ENCODE results near the gene ZBTB21.
"Not testable (repeated sequence)": the region's sequence is repeated elsewhere in the genome, so short reads cannot be mapped to it uniquely, and the experiment has no call there.

ZBTB21 gene

DNA sequence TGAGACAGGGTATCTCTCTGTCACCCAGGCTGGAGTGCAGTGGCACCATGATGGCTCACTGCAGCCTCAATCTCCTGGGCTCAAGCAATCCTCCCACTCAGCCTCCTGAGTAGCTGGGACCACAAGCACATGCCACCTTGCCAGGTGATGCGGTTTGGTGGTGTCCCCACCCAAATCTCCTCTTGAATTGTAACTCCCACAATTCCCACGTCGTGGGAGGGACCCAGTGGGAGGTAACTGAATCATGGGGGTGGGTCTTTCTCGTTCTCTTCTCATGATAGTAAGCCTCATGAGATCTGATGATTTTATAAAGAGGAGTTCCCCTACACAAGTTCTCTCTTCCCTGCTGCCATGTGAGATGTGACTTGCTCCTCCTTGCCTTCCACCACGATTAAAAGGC is 15.5 kb downstream of the ZBTB21 start:
- H3K4me3 ChIP-seq (ENCODE audit: low read length); H2AK5ac ChIP-seq (ENCODE audit: low read length); H3K36me3 ChIP-seq (ENCODE audit: control insufficient read depth, insufficient read depth, low read length); H3K4ac ChIP-seq (ENCODE audit: low read depth, low read length); H2BK120ac ChIP-seq (ENCODE audit: low read depth, low read length); H3K27ac ChIP-seq (ENCODE audit: low read depth, low read length); H3K4me2 ChIP-seq (ENCODE audit: low read length); DNase-seq; H3K18ac ChIP-seq (ENCODE audit: low read length); H3K23ac ChIP-seq (ENCODE audit: low read length); H4K8ac ChIP-seq (ENCODE audit: low read depth, low read length); H2BK5ac ChIP-seq (ENCODE audit: low read length); H4K5ac ChIP-seq (ENCODE audit: low read length); H3K9ac ChIP-seq (ENCODE audit: low read length); H2BK15ac ChIP-seq (replicated peaks; ENCODE audit: low read depth); H3K79me2 ChIP-seq (ENCODE audit: control insufficient read depth, insufficient read depth, low read length); H3K56ac ChIP-seq (ENCODE audit: low read length); H3K27me3 ChIP-seq (ENCODE audit: insufficient read depth, low read length, poor library complexity); H3K79me1 ChIP-seq (ENCODE audit: low read length); H3K4me1 ChIP-seq (ENCODE audit: control insufficient read depth, low read depth, low read length): not testable (repeated sequence)
- WGBS (ENCODE audit: extremely low coverage, insufficient coverage, low lambda C conversion rate), result no CpG with 5 or more reads among the region's 5 CpGs

DNA sequence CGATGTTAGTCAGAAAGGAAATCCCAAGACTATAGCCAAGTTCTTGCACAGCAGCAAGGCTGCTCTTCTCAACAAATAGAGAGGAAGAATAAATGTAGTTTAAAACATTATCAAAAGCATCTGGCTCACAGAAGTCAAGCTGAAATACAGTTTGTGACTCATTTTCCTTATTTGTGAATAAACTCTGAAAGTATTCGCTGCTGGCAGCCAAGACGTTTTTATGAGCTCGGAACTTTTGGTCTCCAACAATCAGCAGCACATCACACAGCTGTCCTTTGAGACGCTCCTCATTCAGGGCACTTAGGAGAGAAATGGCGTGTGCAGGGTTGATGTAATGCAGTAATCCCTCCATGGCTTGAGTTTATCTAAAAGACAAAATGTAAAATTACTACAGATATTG is 16.4 kb downstream of the ZBTB21 start:
- DNase-seq, result no peak
- no CpG with 5 or more reads among the region's 6 CpGs for WGBS (ENCODE audit: extremely low coverage, insufficient coverage, low lambda C conversion rate)

DNA sequence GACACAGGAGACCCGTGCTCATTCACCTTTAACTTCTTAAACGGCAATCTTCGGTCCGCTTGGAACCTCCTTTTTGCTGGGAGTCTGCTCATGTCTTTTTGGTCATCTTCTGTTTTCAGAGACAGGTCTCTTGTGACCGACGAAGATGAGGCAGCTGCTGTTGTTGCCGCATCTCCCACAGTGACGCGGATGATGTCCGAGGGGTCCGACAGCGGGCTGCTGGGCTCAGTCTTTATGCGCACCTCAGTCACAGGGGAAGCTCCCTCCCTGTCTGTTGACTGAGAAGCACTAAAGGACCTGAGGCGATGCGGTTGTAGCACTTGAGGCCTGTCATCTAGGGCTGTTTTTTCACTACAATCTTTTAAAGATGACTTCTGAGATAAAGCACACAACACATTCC is 17.6 kb downstream of the ZBTB21 start:
- Histone ChIP-seq H3K18ac (ENCODE audit: low read length) (no peak overlapping the region), H3K79me2 (ENCODE audit: control insufficient read depth, insufficient read depth, low read length) (no peaks in the 10 kb centered on the region), H3K27ac (ENCODE audit: low read depth, low read length) (no peak overlapping the region), H3K4ac (ENCODE audit: low read depth, low read length) (no peak overlapping the region), H3K23ac (ENCODE audit: low read length) (no peak overlapping the region), H2BK15ac (replicated peaks; ENCODE audit: low read depth) (no peak overlapping the region), H3K27me3 (ENCODE audit: insufficient read depth, low read length, poor library complexity) (no peaks in the 10 kb centered on the region), H4K5ac (ENCODE audit: low read length) (no peak overlapping the region), H2AK5ac (ENCODE audit: low read length) (no peak overlapping the region), H4K8ac (ENCODE audit: low read depth, low read length) (no peak overlapping the region), H2BK120ac (ENCODE audit: low read depth, low read length) (no peak overlapping the region), H3K9ac (ENCODE audit: low read length) (no peak overlapping the region), H3K4me3 (ENCODE audit: low read length) (no peak overlapping the region), H3K4me2 (ENCODE audit: low read length) (no peak overlapping the region), H3K36me3 (ENCODE audit: control insufficient read depth, insufficient read depth, low read length) (no peaks in the 10 kb centered on the region), H3K79me1 (ENCODE audit: low read length) (no peaks in the 10 kb centered on the region), H3K56ac (ENCODE audit: low read length) (no peak overlapping the region), H3K4me1 (ENCODE audit: control insufficient read depth, low read depth, low read length) (no peaks in the 10 kb centered on the region), H2BK5ac (ENCODE audit: low read length) (no peak overlapping the region)
- DNase-seq, result no peak
- no CpG with 5 or more reads among the region's 15 CpGs for WGBS (ENCODE audit: extremely low coverage, insufficient coverage, low lambda C conversion rate)

More for the DNA sequence above, 16.4 kb downstream of the ZBTB21 start:
- Histone ChIP-seq H3K36me3 (ENCODE audit: control insufficient read depth, insufficient read depth, low read length) (no peaks in the 10 kb centered on the region), H4K5ac (ENCODE audit: low read length) (no peak overlapping the region), H2BK15ac (replicated peaks; ENCODE audit: low read depth) (no peak overlapping the region), H3K23ac (ENCODE audit: low read length) (no peak overlapping the region), H4K8ac (ENCODE audit: low read depth, low read length) (no peak overlapping the region), H3K4me1 (ENCODE audit: control insufficient read depth, low read depth, low read length) (no peaks in the 10 kb centered on the region), H3K18ac (ENCODE audit: low read length) (no peak overlapping the region), H3K4ac (ENCODE audit: low read depth, low read length) (no peak overlapping the region), H3K79me2 (ENCODE audit: control insufficient read depth, insufficient read depth, low read length) (no peaks in the 10 kb centered on the region), H2AK5ac (ENCODE audit: low read length) (no peak overlapping the region), H3K56ac (ENCODE audit: low read length) (no peak overlapping the region), H3K27me3 (ENCODE audit: insufficient read depth, low read length, poor library complexity) (no peaks in the 10 kb centered on the region), H3K4me2 (ENCODE audit: low read length) (no peak overlapping the region), H3K79me1 (ENCODE audit: low read length) (peaks cover 2% of the 10 kb centered on the region), H2BK5ac (ENCODE audit: low read length) (no peak overlapping the region), H3K27ac (ENCODE audit: low read depth, low read length) (no peak overlapping the region), H2BK120ac (ENCODE audit: low read depth, low read length) (no peak overlapping the region), H3K9ac (ENCODE audit: low read length) (no peak overlapping the region), H3K4me3 (ENCODE audit: low read length) (no peak overlapping the region)

DNA sequence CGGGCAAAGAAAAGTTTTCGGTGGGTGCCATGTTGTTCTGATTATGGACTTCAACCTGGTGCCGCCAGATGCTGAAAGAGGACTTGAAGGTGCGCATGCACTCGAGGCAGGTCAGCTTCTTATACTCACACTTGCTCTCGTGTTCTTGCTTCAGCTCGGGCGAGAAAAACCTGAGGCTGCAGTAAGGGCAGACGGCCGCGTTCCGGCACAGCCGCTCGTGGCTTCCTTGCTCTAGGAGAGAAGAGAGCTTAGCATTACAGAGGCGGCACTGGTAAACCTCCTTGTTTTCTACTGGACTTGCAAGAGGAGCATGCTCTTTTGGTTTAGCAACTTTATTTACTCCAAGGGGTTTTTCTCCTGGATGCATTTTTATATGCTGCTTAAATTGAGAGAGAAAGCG is 18.5 kb downstream of the ZBTB21 start:
- Histone ChIP-seq H3K4me3 (ENCODE audit: low read length) (no peak overlapping the region), H2BK5ac (ENCODE audit: low read length) (no peak overlapping the region), H3K4me2 (ENCODE audit: low read length) (no peak overlapping the region), H3K4ac (ENCODE audit: low read depth, low read length) (no peak overlapping the region), H3K18ac (ENCODE audit: low read length) (no peak overlapping the region), H3K79me2 (ENCODE audit: control insufficient read depth, insufficient read depth, low read length) (no peaks in the 10 kb centered on the region), H2BK120ac (ENCODE audit: low read depth, low read length) (no peak overlapping the region), H3K79me1 (ENCODE audit: low read length) (no peaks in the 10 kb centered on the region), H4K8ac (ENCODE audit: low read depth, low read length) (no peak overlapping the region), H4K5ac (ENCODE audit: low read length) (no peak overlapping the region), H3K9ac (ENCODE audit: low read length) (no peak overlapping the region), H2BK15ac (replicated peaks; ENCODE audit: low read depth) (no peak overlapping the region), H3K27ac (ENCODE audit: low read depth, low read length) (no peak overlapping the region), H3K4me1 (ENCODE audit: control insufficient read depth, low read depth, low read length) (no peaks in the 10 kb centered on the region), H2AK5ac (ENCODE audit: low read length) (no peak overlapping the region), H3K56ac (ENCODE audit: low read length) (no peak overlapping the region), H3K36me3 (ENCODE audit: control insufficient read depth, insufficient read depth, low read length) (no peaks in the 10 kb centered on the region), H3K27me3 (ENCODE audit: insufficient read depth, low read length, poor library complexity) (no peaks in the 10 kb centered on the region), H3K23ac (ENCODE audit: low read length) (no peak overlapping the region)
- no CpG with 5 or more reads among the region's 16 CpGs for WGBS (ENCODE audit: extremely low coverage, insufficient coverage, low lambda C conversion rate)
- DNase-seq, result no peak

DNA sequence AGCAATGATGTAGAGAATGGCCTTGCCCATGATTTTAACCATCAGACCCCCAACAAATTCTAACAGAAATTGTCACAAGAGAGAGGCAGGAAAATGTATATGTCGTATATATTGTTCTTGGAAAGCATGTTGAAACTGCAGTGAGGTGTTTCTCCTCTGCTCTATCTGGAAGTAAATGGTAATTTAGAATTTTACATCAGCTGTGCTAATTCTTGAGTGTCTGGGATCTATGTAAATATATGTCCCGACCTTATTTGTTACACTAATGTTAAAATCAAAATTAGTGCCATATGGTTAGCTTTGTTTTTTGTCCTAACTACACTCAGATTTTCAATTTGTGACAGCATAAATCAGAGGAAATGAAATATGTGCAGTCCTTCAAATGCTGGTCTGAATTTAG is 20.5 kb downstream of the ZBTB21 start:
- no peak overlapping the region for H3K56ac ChIP-seq (ENCODE audit: low read length)
- H3K4ac ChIP-seq (ENCODE audit: low read depth, low read length), result no peak overlapping the region
- no peak overlapping the region for H2AK5ac ChIP-seq (ENCODE audit: low read length)
- H3K79me1 ChIP-seq (ENCODE audit: low read length), result no peaks in the 10 kb centered on the region
- no peaks in the 10 kb centered on the region for H3K4me1 ChIP-seq (ENCODE audit: control insufficient read depth, low read depth, low read length)
- H3K9ac ChIP-seq (ENCODE audit: low read length), result no peak overlapping the region
- no peak overlapping the region for H4K5ac ChIP-seq (ENCODE audit: low read length)
- H3K27me3 ChIP-seq (ENCODE audit: insufficient read depth, low read length, poor library complexity), result no peaks in the 10 kb centered on the region
- no peak overlapping the region for H3K23ac ChIP-seq (ENCODE audit: low read length)
- no peaks in the 10 kb centered on the region for H3K79me2 ChIP-seq (ENCODE audit: control insufficient read depth, insufficient read depth, low read length)
- H2BK15ac ChIP-seq (replicated peaks; ENCODE audit: low read depth), result no peak overlapping the region
- DNase-seq, result no peak
- H3K4me2 ChIP-seq (ENCODE audit: low read length), result no peak overlapping the region
- no peak overlapping the region for H3K4me3 ChIP-seq (ENCODE audit: low read length)
- WGBS (ENCODE audit: extremely low coverage, insufficient coverage, low lambda C conversion rate), result no CpG with 5 or more reads among the region's 2 CpGs
- H2BK5ac ChIP-seq (ENCODE audit: low read length), result no peak overlapping the region
- H4K8ac ChIP-seq (ENCODE audit: low read depth, low read length), result no peak overlapping the region
- no peaks in the 10 kb centered on the region for H3K36me3 ChIP-seq (ENCODE audit: control insufficient read depth, insufficient read depth, low read length)
- H3K18ac ChIP-seq (ENCODE audit: low read length), result no peak overlapping the region
- no peak overlapping the region for H3K27ac ChIP-seq (ENCODE audit: low read depth, low read length)
- no peak overlapping the region for H2BK120ac ChIP-seq (ENCODE audit: low read depth, low read length)

DNA sequence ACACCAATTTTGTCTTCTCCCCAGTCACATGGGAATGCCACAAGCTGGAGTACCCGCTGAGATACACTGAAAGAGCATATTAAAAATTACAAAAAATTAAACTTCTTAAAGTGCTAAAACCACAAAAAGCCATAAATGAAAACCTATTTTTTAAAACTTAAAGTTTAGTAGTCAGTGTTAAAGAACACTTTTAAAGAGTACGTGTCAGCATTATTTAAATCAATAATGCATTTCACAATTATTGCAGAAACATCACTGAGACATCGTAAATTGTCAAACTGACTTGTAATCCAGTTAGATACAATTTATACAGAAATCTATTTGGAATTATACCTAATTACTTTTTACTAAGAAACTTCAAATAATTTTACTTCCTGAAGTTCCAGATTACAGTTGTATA is 22.9 kb downstream of the ZBTB21 start:
- Histone ChIP-seq H3K36me3 (ENCODE audit: control insufficient read depth, insufficient read depth, low read length) (no peaks in the 10 kb centered on the region), H3K56ac (ENCODE audit: low read length) (no peak overlapping the region), H3K4ac (ENCODE audit: low read depth, low read length) (no peak overlapping the region), H2BK120ac (ENCODE audit: low read depth, low read length) (no peak overlapping the region), H3K4me3 (ENCODE audit: low read length) (no peak overlapping the region), H3K79me2 (ENCODE audit: control insufficient read depth, insufficient read depth, low read length) (no peaks in the 10 kb centered on the region), H3K9ac (ENCODE audit: low read length) (no peak overlapping the region), H3K27ac (ENCODE audit: low read depth, low read length) (no peak overlapping the region), H3K79me1 (ENCODE audit: low read length) (no peaks in the 10 kb centered on the region), H3K23ac (ENCODE audit: low read length) (no peak overlapping the region), H4K5ac (ENCODE audit: low read length) (no peak overlapping the region), H3K4me2 (ENCODE audit: low read length) (no peak overlapping the region), H3K4me1 (ENCODE audit: control insufficient read depth, low read depth, low read length) (no peaks in the 10 kb centered on the region), H2AK5ac (ENCODE audit: low read length) (no peak overlapping the region), H3K27me3 (ENCODE audit: insufficient read depth, low read length, poor library complexity) (no peaks in the 10 kb centered on the region), H2BK5ac (ENCODE audit: low read length) (no peak overlapping the region), H2BK15ac (replicated peaks; ENCODE audit: low read depth) (no peak overlapping the region), H4K8ac (ENCODE audit: low read depth, low read length) (no peak overlapping the region), H3K18ac (ENCODE audit: low read length) (no peak overlapping the region)
- no peak for DNase-seq
- no CpG with 5 or more reads among the region's 3 CpGs for WGBS (ENCODE audit: extremely low coverage, insufficient coverage, low lambda C conversion rate)

All from mesendoderm (in vitro differentiated cells).